ENCODE measurements around the gene TRDMT1. TPM values are rescaled to one million over a fixed set of nuclear protein-coding genes. Genes with fewer than 3 reads are reported as not detected.
A peak's percentile ranks its signal among the peaks of the same experiment; 100 is the strongest.

Gene TRDMT1
- total RNA-seq, 1 donor from 2014 or later, result 6.6 TPM

GRCh38 chr10:17244700-17245365 lies 43.4 kb upstream of the TRDMT1 start:
- peaks cover 4% of the 10 kb centered on the region for H3K4me1 Mint-ChIP-seq (ENCODE audit: unreplicated experiment)
- H3K4me3 Mint-ChIP-seq (ENCODE audit: unreplicated experiment), result no peak overlapping the region
- H3K9me3 Mint-ChIP-seq (ENCODE audit: unreplicated experiment), result no peaks in the 10 kb centered on the region
- DNase-seq (ENCODE audit: extremely low spot score, unreplicated experiment), result no peak
- H3K27ac Mint-ChIP-seq (ENCODE audit: unreplicated experiment), result no peak overlapping the region
- no peaks in the 10 kb centered on the region for H3K36me3 Mint-ChIP-seq (ENCODE audit: unreplicated experiment)
- H3K27me3 Mint-ChIP-seq (ENCODE audit: unreplicated experiment), result no peaks in the 10 kb centered on the region
- TF ChIP-seq CTCF (IDR thresholded peaks at IDR 0.05), result no peak

GRCh38 chr10:17241611-17242333 lies 40.3 kb upstream of the TRDMT1 start:
- Mint-ChIP-seq H3K36me3 (ENCODE audit: unreplicated experiment) (peaks cover 7% of the 10 kb centered on the region), H3K27me3 (ENCODE audit: unreplicated experiment) (no peaks in the 10 kb centered on the region), H3K4me1 (ENCODE audit: unreplicated experiment) (peaks cover 20% of the 10 kb centered on the region), H3K4me3 (ENCODE audit: unreplicated experiment) (no peak overlapping the region), H3K27ac (ENCODE audit: unreplicated experiment) (no peak overlapping the region), H3K9me3 (ENCODE audit: unreplicated experiment) (no peaks in the 10 kb centered on the region)
- TF ChIP-seq CTCF (IDR thresholded peaks at IDR 0.05), result no peak
- no peak for DNase-seq (ENCODE audit: extremely low spot score, unreplicated experiment)

- TF ChIP-seq CTCF (IDR thresholded peaks at IDR 0.05), result no peak
- peaks cover 18% of the 10 kb centered on the region for H3K36me3 Mint-ChIP-seq (ENCODE audit: unreplicated experiment)
- H3K9me3 Mint-ChIP-seq (ENCODE audit: unreplicated experiment), result no peaks in the 10 kb centered on the region
- peaks cover 29% of the 10 kb centered on the region for H3K4me1 Mint-ChIP-seq (ENCODE audit: unreplicated experiment)
- no peak overlapping the region for H3K4me3 Mint-ChIP-seq (ENCODE audit: unreplicated experiment)
- H3K27me3 Mint-ChIP-seq (ENCODE audit: unreplicated experiment), result no peaks in the 10 kb centered on the region
- no peak for DNase-seq (ENCODE audit: extremely low spot score, unreplicated experiment)
- H3K27ac Mint-ChIP-seq (ENCODE audit: unreplicated experiment), result peak overlapping the region; percentile 1
These were observed 39.1 kb upstream of the TRDMT1 start for GRCh38 chr10:17240616-17241015.

GRCh38 chr10:17240096-17240495 lies 38.6 kb upstream of the TRDMT1 start:
- Mint-ChIP-seq H3K4me1 (ENCODE audit: unreplicated experiment) (peaks cover 31% of the 10 kb centered on the region), H3K27me3 (ENCODE audit: unreplicated experiment) (no peaks in the 10 kb centered on the region), H3K4me3 (ENCODE audit: unreplicated experiment) (no peak overlapping the region), H3K9me3 (ENCODE audit: unreplicated experiment) (no peaks in the 10 kb centered on the region), H3K36me3 (ENCODE audit: unreplicated experiment) (peaks cover 23% of the 10 kb centered on the region), H3K27ac (ENCODE audit: unreplicated experiment) (no peak overlapping the region)
- no peak for TF ChIP-seq CTCF (IDR thresholded peaks at IDR 0.05)
- no peak for DNase-seq (ENCODE audit: extremely low spot score, unreplicated experiment)

- no peaks in the 10 kb centered on the region for H3K27me3 Mint-ChIP-seq (ENCODE audit: unreplicated experiment)
- H3K4me3 Mint-ChIP-seq (ENCODE audit: unreplicated experiment), result no peak overlapping the region
- peaks cover 29% of the 10 kb centered on the region for H3K36me3 Mint-ChIP-seq (ENCODE audit: unreplicated experiment)
- peaks cover 32% of the 10 kb centered on the region for H3K4me1 Mint-ChIP-seq (ENCODE audit: unreplicated experiment)
- DNase-seq (ENCODE audit: extremely low spot score, unreplicated experiment), result no peak
- H3K9me3 Mint-ChIP-seq (ENCODE audit: unreplicated experiment), result no peaks in the 10 kb centered on the region
- peak overlapping the region; percentile 89 for H3K27ac Mint-ChIP-seq (ENCODE audit: unreplicated experiment)
- TF ChIP-seq CTCF (IDR thresholded peaks at IDR 0.05), result no peak
These were observed 38.0 kb upstream of the TRDMT1 start for GRCh38 chr10:17239345-17240085.
